Transverse colon (tissue), 4 donors: ENCODE measurements around the gene SYNE1. TPM values are rescaled to one million over a fixed set of nuclear protein-coding genes. Genes with fewer than 3 reads are reported as not detected.

Source experiments
- DNase-seq: peaks from one replicate; pipeline ENCODE4 v3.0.0-alpha.2; 2019
- H3K27ac ChIP-seq, 4 donors: fragments of 200-600 bp; sonication (generic); 2 replicates each; pipeline ENCODE4 v1.5.1; 2016 to 2018; ENCODE audit warnings: inconsistent platforms in 4 of 4
- H3K27me3 ChIP-seq: fragments of 200-600 bp; sonication (generic); 2 replicates; pipeline ENCODE4 v1.5.1; 2017; ENCODE audit warnings: inconsistent platforms
- H3K36me3 ChIP-seq, 4 donors: fragments of 200-600 bp; sonication (generic); 2 replicates each; pipeline ENCODE4 v1.5.1; 2017 to 2019; ENCODE audit warnings: inconsistent platforms in 4 of 4
- H3K4me1 ChIP-seq, 4 donors: fragments of 200-600 bp; sonication (generic); 2 replicates each; pipeline ENCODE4 v1.5.1; 2017 to 2020; ENCODE audit warnings: inconsistent platforms in 4 of 4
- H3K4me3 ChIP-seq, 4 donors: fragments of 200-600 bp; sonication (generic); 1 replicate in 1 of 4; 2 replicates in 3 of 4; pipeline versions ENCODE4 v1.5.1 to v1.6.1; 2017 to 2019; ENCODE audit warnings: inconsistent platforms in 4 of 4
- H3K9me3 ChIP-seq, 2 donors: fragments of 200-600 bp; sonication (generic); 2 replicates each; pipeline ENCODE4 v1.5.1; 2017 to 2019; ENCODE audit warnings: inconsistent platforms in 2 of 2
- CTCF ChIP-seq, 5 experiments: fragments of 200-600 bp in 3 of 5; fragments of 450-650 bp in 2 of 5; sonication (generic) in 3 of 5; IDR thresholded peaks; 1 replicate in 2 of 5; 2 replicates in 3 of 5; pipeline ENCODE4 v1.5.1; 2016 to 2017; ENCODE audit warnings: antibody characterized with exemption in 5 of 5, inconsistent platforms in 3 of 5, mild to moderate bottlenecking in 2 of 5, moderate library complexity in 1 of 5
- EP300 ChIP-seq: sonication (generic); formaldehyde crosslinking; IDR thresholded peaks from one replicate; pipeline ENCODE4 v1.6.1; 2017; ENCODE audit warnings: antibody characterized with exemption, low read depth
- POLR2A ChIP-seq: fragments of 450-650 bp; IDR thresholded peaks from one replicate; pipeline ENCODE4 v1.6.1; 2016; ENCODE audit warnings: antibody characterized with exemption, mild to moderate bottlenecking, moderate library complexity
- POLR2AphosphoS5 ChIP-seq, 3 donors: sonication (generic); formaldehyde crosslinking; IDR thresholded peaks; one replicate each; pipeline ENCODE4 v1.6.1; 2016; ENCODE audit warnings: antibody characterized with exemption in 3 of 3
- WGBS, 2 donors: methylation state at CpG; one replicate each; pipeline ENCODE4 v1.1.5; 2018; ENCODE audit warnings: low coverage in 1 of 2; 5-methylcytosine and 5-hydroxymethylcytosine counted together
- in situ Hi-C, 4 donors: fragments of 200-750 bp; cut with MboI; loops; one replicate each; pipeline versions ENCODE4 v1.15.0 to v1.15.1; 2017; ENCODE audit warnings: low sequenced_read_pairs in 3 of 4, low pct_ligation_motif_present in 1 of 4, low pct_unique_long_range_greater_than_20kb in 1 of 4
- intact Hi-C: fragments of 100-400 bp; cut with DNase I; formaldehyde crosslinking; loops from one replicate; pipeline ENCODE4 v1.15.1; 2023; ENCODE audit warnings: low total_unique reads
- total RNA-seq, 4 donors: library from RNA; depleted of rRNA; stranded (reverse); fragments of >200 nt; gene quantifications; one replicate each; pipeline ENCODE4 v1.1.0, GENCODE V29; 2016

The SYNE1 gene
- total RNA-seq, 4 donors from 2014 or later, result 31.4 to 87.2 (median 59.7) TPM

- Histone ChIP-seq H3K9me3 (no peaks in the 10 kb centered on the region), H3K27ac (no peak overlapping the region), H3K4me1 (no peaks in the 10 kb centered on the region), H3K36me3 (no peaks in the 10 kb centered on the region), H3K27me3 (no peaks in the 10 kb centered on the region), H3K4me3 (no peak overlapping the region)
- DNase-seq, result no peak
- intact Hi-C loops (no loop called here), in situ Hi-C loops (no loop called here)
- 39 to 60% methylated on average over 1 of the region's 1 CpG for WGBS, 2 donors
- no peak for TF ChIP-seq POLR2AphosphoS5 (IDR thresholded peaks at IDR 0.05)
- TF ChIP-seq EP300, result no peak
Observed at GRCh38 chr6:152594701-152595100, 42.5 kb downstream of the SYNE1 start.

- H3K4me1 ChIP-seq, result no peaks in the 10 kb centered on the region
- intact Hi-C loops (no loop called here), in situ Hi-C loops (no loop called here)
- DNase-seq, result no peak
- no peak overlapping the region for H3K4me3 ChIP-seq
- no peak overlapping the region for H3K27ac ChIP-seq
- H3K27me3 ChIP-seq, result no peaks in the 10 kb centered on the region
- TF ChIP-seq EP300 (no peak), POLR2A (no peak), CTCF (IDR thresholded peaks at IDR 0.05) (no peak), POLR2AphosphoS5 (IDR thresholded peaks at IDR 0.05) (no peak)
- no peaks in the 10 kb centered on the region for H3K36me3 ChIP-seq
- 74 to 86% methylated on average over 1 of the region's 1 CpG for WGBS, 2 donors
- no peaks in the 10 kb centered on the region for H3K9me3 ChIP-seq
Observed at GRCh38 chr6:152588456-152588855, 48.7 kb downstream of the SYNE1 start.

- in situ Hi-C loops, result no loop called here
- intact Hi-C loops, result no loop called here
- 83 to 90% methylated on average over 1 of the region's 1 CpG for WGBS, 2 donors
- TF ChIP-seq CTCF (IDR thresholded peaks at IDR 0.05), result no peak
- no peak for TF ChIP-seq POLR2AphosphoS5 (IDR thresholded peaks at IDR 0.05)
- no peak for TF ChIP-seq POLR2A
- TF ChIP-seq EP300, result no peak
- Histone ChIP-seq H3K27ac (no peak overlapping the region), H3K9me3 (no peaks in the 10 kb centered on the region), H3K4me1 (no peaks in the 10 kb centered on the region), H3K36me3 (no peaks in the 10 kb centered on the region), H3K4me3 (no peak overlapping the region), H3K27me3 (no peaks in the 10 kb centered on the region)
- DNase-seq, result no peak
Observed at GRCh38 chr6:152587473-152587872, 49.7 kb downstream of the SYNE1 start.

GRCh38 chr6:152585236-152585635 lies 51.9 kb downstream of the SYNE1 start:
- intact Hi-C loops (no loop called here), in situ Hi-C loops (no loop called here)
- Histone ChIP-seq H3K36me3 (no peaks in the 10 kb centered on the region), H3K4me1 (no peaks in the 10 kb centered on the region), H3K9me3 (no peaks in the 10 kb centered on the region), H3K4me3 (no peak overlapping the region), H3K27ac (no peak overlapping the region), H3K27me3 (no peaks in the 10 kb centered on the region)
- WGBS, 2 donors, result 73 to 77% methylated on average over 3 of the region's 3 CpGs
- TF ChIP-seq EP300, result no peak
- no peak for TF ChIP-seq CTCF (IDR thresholded peaks at IDR 0.05)
- no peak for TF ChIP-seq POLR2AphosphoS5 (IDR thresholded peaks at IDR 0.05)
- no peak for TF ChIP-seq POLR2A
- DNase-seq, result no peak

GRCh38 chr6:152583888-152584287 lies 53.3 kb downstream of the SYNE1 start:
- in situ Hi-C loops, result no loop called here
- Histone ChIP-seq H3K36me3 (no peaks in the 10 kb centered on the region), H3K27ac (no peak overlapping the region), H3K27me3 (no peaks in the 10 kb centered on the region), H3K4me3 (no peak overlapping the region), H3K9me3 (no peaks in the 10 kb centered on the region), H3K4me1 (no peaks in the 10 kb centered on the region)
- intact Hi-C loops, result no loop called here
- no peak for DNase-seq
- WGBS, 2 donors, result 76 to 87% methylated on average over 3 of the region's 3 CpGs
- TF ChIP-seq CTCF (IDR thresholded peaks at IDR 0.05), result no peak
- TF ChIP-seq POLR2A, result no peak
- no peak for TF ChIP-seq EP300
- TF ChIP-seq POLR2AphosphoS5 (IDR thresholded peaks at IDR 0.05), result no peak
